ENCODE results near the gene STAT4.
A peak's percentile ranks its signal among the peaks of the same experiment; 100 is the strongest.

GRCh38 chr2:191013932-191014652 lies 136.7 kb downstream of the STAT4 start, which contains the start of gene STAT1:
- TF ChIP-seq, protein P1, sequence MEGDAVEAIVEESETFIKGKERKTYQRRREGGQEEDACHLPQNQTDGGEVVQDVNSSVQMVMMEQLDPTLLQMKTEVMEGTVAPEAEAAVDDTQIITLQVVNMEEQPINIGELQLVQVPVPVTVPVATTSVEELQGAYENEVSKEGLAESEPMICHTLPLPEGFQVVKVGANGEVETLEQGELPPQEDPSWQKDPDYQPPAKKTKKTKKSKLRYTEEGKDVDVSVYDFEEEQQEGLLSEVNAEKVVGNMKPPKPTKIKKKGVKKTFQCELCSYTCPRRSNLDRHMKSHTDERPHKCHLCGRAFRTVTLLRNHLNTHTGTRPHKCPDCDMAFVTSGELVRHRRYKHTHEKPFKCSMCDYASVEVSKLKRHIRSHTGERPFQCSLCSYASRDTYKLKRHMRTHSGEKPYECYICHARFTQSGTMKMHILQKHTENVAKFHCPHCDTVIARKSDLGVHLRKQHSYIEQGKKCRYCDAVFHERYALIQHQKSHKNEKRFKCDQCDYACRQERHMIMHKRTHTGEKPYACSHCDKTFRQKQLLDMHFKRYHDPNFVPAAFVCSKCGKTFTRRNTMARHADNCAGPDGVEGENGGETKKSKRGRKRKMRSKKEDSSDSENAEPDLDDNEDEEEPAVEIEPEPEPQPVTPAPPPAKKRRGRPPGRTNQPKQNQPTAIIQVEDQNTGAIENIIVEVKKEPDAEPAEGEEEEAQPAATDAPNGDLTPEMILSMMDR (IDR thresholded peaks at IDR 0.05), result peak in 3 of 5 experiments; percentile 15 to 49 (median 41)
- peak; percentile 93 for TF ChIP-seq POLR2A (IDR thresholded peaks at IDR 0.05)
- peak; percentile 64 for TF ChIP-seq EP300 (IDR thresholded peaks at IDR 0.05; ENCODE audit: low read depth)
- peak; percentile 91 to 93 (median 93) for TF ChIP-seq POLR2AphosphoS5 (IDR thresholded peaks at IDR 0.05)

All from transverse colon (tissue), 4 donors.